HCT116 (cell line): ENCODE data around the gene AKR1A1. TPM values are rescaled to one million over a fixed set of nuclear protein-coding genes. Genes with fewer than 3 reads are reported as not detected.

Source experiments
- ATAC-seq: fragments of 200-7000 bp; cut with Tn5 transposase; 2 replicates; pipeline ENCODE4 v1.9.1; 2020; ENCODE audit warnings: mild to moderate bottlenecking, moderate library complexity
- BruUV-seq: library from RNA; stranded (reverse); fragments of 400-500 nt; replicated peaks from 2 replicates; lab custom pipeline; 2021; lab: Mats Ljungman, UMichigan
- CTCF ChIA-PET: fragments of 300-600 bp; sonication (Branson Sonifier 250); formaldehyde crosslinking; loops from one replicate; lab custom pipeline; 2021; ENCODE audit warnings: antibody characterized with exemption; lab: Charles Lee
- POLR2A ChIA-PET: fragments of 300-600, 350-600 bp; sonication (Branson Sonifier 250); formaldehyde crosslinking; loops from one replicate; lab custom pipeline; 2021; ENCODE audit warnings: antibody characterized with exemption; lab: Charles Lee
- RAD21 ChIA-PET, 2 experiments: fragments of 300-600 bp; sonication (Branson Sonifier 250); formaldehyde crosslinking; loops; one replicate each; lab custom pipeline; 2023; ENCODE audit warnings: low total read pairs in 2 of 2; ENCODE audit not compliant: uncharacterized antibody in 2 of 2, unreplicated experiment in 2 of 2, low non-redundant PET in 1 of 2; lab: Charles Lee
- DNase-seq: peaks from one replicate; pipeline ENCODE4 v3.0.0-alpha.2; 2010; ENCODE audit warnings: low read depth, low spot score
- H2AFZ ChIP-seq: fragments of 200-600 bp; shearing (Covaris generic), sonication (generic); 2 replicates; pipeline ENCODE4 v1.6.1; 2017; ENCODE audit warnings: low read depth, mixed run types, mixed read lengths, antibody characterized with exemption, low read length; ENCODE audit not compliant: poor library complexity, severe bottlenecking
- H3K27ac ChIP-seq: 2 replicates; pipeline ENCODE4 v1.5.1; 2012; ENCODE audit warnings: low read depth, low read length
- H3K27me3 ChIP-seq: fragments of 200-600 bp; sonication (generic); 2 replicates; pipeline ENCODE4 v1.6.1; 2016; ENCODE audit warnings: mixed run types, low read length, mixed read lengths; ENCODE audit not compliant: insufficient read depth
- H3K36me3 ChIP-seq, 2 experiments: fragments of 200-500 bp in 1 of 2; fragments of 200-600 bp in 1 of 2; sonication (Bioruptor generic) in 1 of 2; sonication (generic) in 1 of 2; 2 replicates each; pipeline versions ENCODE4 v1.5.1 to v1.6.1; 2014 to 2016; ENCODE audit warnings: low read length in 2 of 2, inconsistent platforms in 1 of 2, mixed read lengths in 1 of 2, mixed run types in 1 of 2; ENCODE audit not compliant: insufficient read depth in 2 of 2, control insufficient read depth in 1 of 2
- H3K4me1 ChIP-seq, 2 experiments: fragments of 200-600 bp in 1 of 2; sonication (generic) in 1 of 2; 2 replicates each; pipeline versions ENCODE4 v1.5.1 to v1.6.1; 2012 to 2017; ENCODE audit warnings: low read length in 2 of 2, inconsistent platforms in 1 of 2, mild to moderate bottlenecking in 1 of 2, mixed read lengths in 1 of 2, mixed run types in 1 of 2, moderate library complexity in 1 of 2; ENCODE audit not compliant: insufficient read depth in 2 of 2, control insufficient read depth in 1 of 2
- H3K4me2 ChIP-seq: fragments of 200-600 bp; sonication (generic); 2 replicates; pipeline ENCODE4 v1.6.1; 2017; ENCODE audit warnings: mixed run types, low read length, mixed read lengths
- H3K4me3 ChIP-seq, 2 experiments: fragments of 200-600 bp in 1 of 2; sonication (generic) in 1 of 2; replicated peaks in 1 of 2; 2 replicates each; pipeline ENCODE4 v1.5.1; 2011 to 2016; ENCODE audit warnings: low read length in 2 of 2, control low read depth in 1 of 2, low read depth in 1 of 2, mild to moderate bottlenecking in 1 of 2, mixed read lengths in 1 of 2, mixed run types in 1 of 2
- H3K79me2 ChIP-seq: fragments of 200-600 bp; sonication (generic); 2 replicates; pipeline ENCODE4 v1.6.1; 2017; ENCODE audit warnings: mild to moderate bottlenecking, mixed run types, low read length, moderate library complexity, mixed read lengths; ENCODE audit not compliant: insufficient read depth
- H3K9ac ChIP-seq: fragments of 200-600 bp; sonication (generic); 2 replicates; pipeline ENCODE4 v1.6.1; 2016; ENCODE audit warnings: low read length, mixed read lengths
- H3K9me2 ChIP-seq: fragments of 200-600 bp; sonication (generic), shearing (Covaris generic); 2 replicates; pipeline ENCODE4 v1.6.1; 2017; ENCODE audit warnings: mixed run types, mild to moderate bottlenecking, moderate library complexity; ENCODE audit not compliant: insufficient read depth
- H3K9me3 ChIP-seq, 2 experiments: fragments of 200-500 bp in 1 of 2; fragments of 200-600 bp in 1 of 2; sonication (Bioruptor generic) in 1 of 2; sonication (generic) in 1 of 2; 2 replicates each; pipeline ENCODE4 v1.6.1; 2014 to 2017; ENCODE audit warnings: low read length in 2 of 2, mixed read lengths in 2 of 2, inconsistent platforms in 1 of 2, low read depth in 1 of 2, mild to moderate bottlenecking in 1 of 2, mixed run types in 1 of 2, moderate library complexity in 1 of 2; ENCODE audit not compliant: control insufficient read depth in 1 of 2, insufficient read depth in 1 of 2
- H4K20me1 ChIP-seq: fragments of 200-600 bp; sonication (generic), shearing (Covaris generic); 2 replicates; pipeline ENCODE4 v1.6.1; 2017; ENCODE audit warnings: mixed run types, mild to moderate bottlenecking, moderate library complexity; ENCODE audit not compliant: insufficient read depth
- CBX3 ChIP-seq: IDR thresholded peaks from 2 replicates; pipeline ENCODE4 v1.6.1; 2012; ENCODE audit warnings: low read depth
- CEBPB ChIP-seq: IDR thresholded peaks from 2 replicates; pipeline ENCODE4 v1.6.1; 2012; ENCODE audit warnings: low read depth
- EGR1 ChIP-seq: IDR thresholded peaks from 2 replicates; pipeline ENCODE4 v1.6.1; 2012; ENCODE audit warnings: low read depth
- ELF1 ChIP-seq: IDR thresholded peaks from 2 replicates; pipeline ENCODE4 v1.6.1; 2012; ENCODE audit warnings: low read depth, borderline replicate concordance
- FOSL1 ChIP-seq: IDR thresholded peaks from 2 replicates; pipeline ENCODE4 v1.6.1; 2012; ENCODE audit warnings: low read depth
- POLR2A ChIP-seq: IDR thresholded peaks from 2 replicates; pipeline ENCODE4 v1.7.0; 2011; ENCODE audit warnings: borderline replicate concordance; ENCODE audit not compliant: insufficient read depth, insufficient read length; ENCODE audit errors: extremely low read depth
- POLR2AphosphoS5 ChIP-seq: IDR thresholded peaks from 2 replicates; pipeline ENCODE4 v1.6.1; 2011; ENCODE audit warnings: mild to moderate bottlenecking, low read depth, low read length, moderate library complexity
- RAD21 ChIP-seq: IDR thresholded peaks from 2 replicates; pipeline ENCODE4 v1.6.1; 2012; ENCODE audit warnings: low read depth, mild to moderate bottlenecking
- SIN3A ChIP-seq: IDR thresholded peaks from 2 replicates; pipeline ENCODE4 v1.6.1; 2012; ENCODE audit warnings: low read depth
- SRF ChIP-seq: IDR thresholded peaks from 2 replicates; pipeline ENCODE4 v1.6.1; 2012; ENCODE audit warnings: low read depth
- TCF7L2 ChIP-seq: IDR thresholded peaks from 2 replicates; pipeline ENCODE4 v1.7.0; 2011; ENCODE audit warnings: borderline replicate concordance, inconsistent platforms; ENCODE audit not compliant: insufficient read depth, insufficient read length; ENCODE audit errors: extremely low read depth
- YY1 ChIP-seq: IDR thresholded peaks from 2 replicates; pipeline ENCODE4 v1.6.1; 2011; ENCODE audit warnings: low read length, low read depth, moderate library complexity, mild to moderate bottlenecking; ENCODE audit not compliant: insufficient replicate concordance; ENCODE audit errors: extremely low read depth
- intact Hi-C: fragments of 100-400 bp; cut with micrococcal nuclease; formaldehyde crosslinking; loops from 2 replicates; pipeline ENCODE4 v1.10.0; 2022
- total RNA-seq: library from RNA; stranded (reverse); gene quantifications from one replicate; pipeline ENCODE4 v1.2.1, GENCODE V29; 2021; ENCODE audit not compliant: unreplicated experiment
- TF ChIP-seq, protein P1 (sequence below): IDR thresholded peaks from 2 replicates; pipeline ENCODE4 v1.6.1; 2012
- TF ChIP-seq, protein P2 (sequence below): IDR thresholded peaks from 2 replicates; pipeline ENCODE4 v1.6.1; 2011; ENCODE audit warnings: mild to moderate bottlenecking, low read length, moderate library complexity; ENCODE audit not compliant: insufficient replicate concordance; ENCODE audit errors: extremely low read depth

Gene AKR1A1
- total RNA-seq, 1 experiment from 2014 or later: 199 TPM

- intact Hi-C loops: loop anchor here (10.0 kb wide), 1 partner anchor 298 kb away; no protein-coding TSS in a partner anchor
- Histone ChIP-seq H3K4me1 (peaks cover 12 to 19% of the 10 kb centered on the region in 2 experiments), H3K79me2 (peaks cover 78% of the 10 kb centered on the region), H3K27ac (no peak overlapping the region), H3K4me2 (no peak overlapping the region; the same call in 1 of the 2 replicates), H3K9me3 (no peaks in the 10 kb centered on the region), H3K4me3 (no peak overlapping the region), H3K9ac (no peak overlapping the region), H3K9me2 (no peaks in the 10 kb centered on the region), H3K27me3 (no peaks in the 10 kb centered on the region), H3K36me3 (peaks cover 10 to 22% of the 10 kb centered on the region in 2 experiments), H4K20me1 (peaks cover 29% of the 10 kb centered on the region; the same call in 1 of the 2 replicates), H2AFZ (no peak overlapping the region)
- ATAC-seq (no peak), DNase-seq (no peak)
- TF ChIP-seq SRF (no peak), SIN3A (no peak)
- TF ChIP-seq, protein P1, sequence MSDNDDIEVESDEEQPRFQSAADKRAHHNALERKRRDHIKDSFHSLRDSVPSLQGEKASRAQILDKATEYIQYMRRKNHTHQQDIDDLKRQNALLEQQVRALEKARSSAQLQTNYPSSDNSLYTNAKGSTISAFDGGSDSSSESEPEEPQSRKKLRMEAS: no peak
- TF ChIP-seq, protein P2, sequence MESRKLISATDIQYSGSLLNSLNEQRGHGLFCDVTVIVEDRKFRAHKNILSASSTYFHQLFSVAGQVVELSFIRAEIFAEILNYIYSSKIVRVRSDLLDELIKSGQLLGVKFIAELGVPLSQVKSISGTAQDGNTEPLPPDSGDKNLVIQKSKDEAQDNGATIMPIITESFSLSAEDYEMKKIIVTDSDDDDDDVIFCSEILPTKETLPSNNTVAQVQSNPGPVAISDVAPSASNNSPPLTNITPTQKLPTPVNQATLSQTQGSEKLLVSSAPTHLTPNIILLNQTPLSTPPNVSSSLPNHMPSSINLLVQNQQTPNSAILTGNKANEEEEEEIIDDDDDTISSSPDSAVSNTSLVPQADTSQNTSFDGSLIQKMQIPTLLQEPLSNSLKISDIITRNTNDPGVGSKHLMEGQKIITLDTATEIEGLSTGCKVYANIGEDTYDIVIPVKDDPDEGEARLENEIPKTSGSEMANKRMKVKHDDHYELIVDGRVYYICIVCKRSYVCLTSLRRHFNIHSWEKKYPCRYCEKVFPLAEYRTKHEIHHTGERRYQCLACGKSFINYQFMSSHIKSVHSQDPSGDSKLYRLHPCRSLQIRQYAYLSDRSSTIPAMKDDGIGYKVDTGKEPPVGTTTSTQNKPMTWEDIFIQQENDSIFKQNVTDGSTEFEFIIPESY: no peak
- RAD21 ChIA-PET: no interaction called here
- no TSS peak for BruUV-seq
- CTCF ChIA-PET: no interaction called here
- POLR2A ChIA-PET: no interaction called here
Observed at GRCh38 chr1:45586769-45587168, 36.1 kb downstream of the AKR1A1 start.

GRCh38 chr1:45589861-45590260 is 39.2 kb downstream of the AKR1A1 start:
- H4K20me1 ChIP-seq: peaks cover 26% of the 10 kb centered on the region; the same call in 1 of the 2 replicates
- peaks cover 100% of the 10 kb centered on the region for H3K79me2 ChIP-seq
- no peaks in the 10 kb centered on the region for H3K9me2 ChIP-seq
- no peak overlapping the region for H3K27ac ChIP-seq
- H3K4me1 ChIP-seq: peaks cover 12 to 14% of the 10 kb centered on the region in 2 experiments
- no peak for TF ChIP-seq POLR2AphosphoS5
- TF ChIP-seq CEBPB: no peak
- TF ChIP-seq ELF1: no peak
- TF ChIP-seq FOSL1: no peak
- TF ChIP-seq POLR2A: no peak
- no peak for TF ChIP-seq TCF7L2
- TF ChIP-seq EGR1: no peak
- TF ChIP-seq RAD21: no peak
- TF ChIP-seq, protein P1: no peak
- TF ChIP-seq CBX3: no peak
- no peak for TF ChIP-seq YY1
- CTCF ChIA-PET: no interaction called here
- DNase-seq: no peak
- H2AFZ ChIP-seq: no peak overlapping the region
- no peaks in the 10 kb centered on the region for H3K27me3 ChIP-seq
- no peaks in the 10 kb centered on the region for H3K9me3 ChIP-seq
- peaks cover 24 to 39% of the 10 kb centered on the region in 2 experiments for H3K36me3 ChIP-seq
- BruUV-seq: no TSS peak
- POLR2A ChIA-PET: no interaction called here
- H3K4me2 ChIP-seq: no peak overlapping the region
- intact Hi-C loops: loop anchor here (10.0 kb wide), 1 partner anchor 295 kb away; no protein-coding TSS in a partner anchor
- RAD21 ChIA-PET: no interaction called here
- no peak overlapping the region for H3K9ac ChIP-seq
- ATAC-seq: no peak
- H3K4me3 ChIP-seq: no peak overlapping the region
